IMR-90 (cell line): ENCODE results near the gene PARD6G. TPM values are rescaled to one million over a fixed set of nuclear protein-coding genes. Genes with fewer than 3 reads are reported as not detected.

Source experiments
- ATAC-seq: fragments of 200-7000 bp; cut with Tn5 transposase; 2 replicates; pipeline ENCODE4 v1.9.1; 2020; ENCODE audit warnings: low read depth, mild to moderate bottlenecking, moderate library complexity
- BruUV-seq: library from RNA; stranded (reverse); fragments of 400-500 nt; replicated peaks from 2 replicates; lab custom pipeline; 2021; lab: Mats Ljungman, UMichigan
- CTCF ChIA-PET: fragments of 300-600 bp; formaldehyde crosslinking; extraction: SDS; loops from one replicate; lab custom pipeline; 2021; ENCODE audit warnings: antibody characterized with exemption; lab: Yijun Ruan, JAX
- POLR2A ChIA-PET: fragments of 300-600 bp; sonication (Branson Sonifier 250); formaldehyde crosslinking; loops from one replicate; lab custom pipeline; 2022; ENCODE audit warnings: antibody characterized with exemption; ENCODE audit not compliant: unreplicated experiment; lab: Charles Lee
- DNase-seq: peaks from one replicate; pipeline ENCODE4 v3.0.0; 2013
- H2AFZ ChIP-seq: replicated peaks from 2 replicates; pipeline ENCODE3; 2013; ENCODE audit warnings: low read length, mild to moderate bottlenecking; ENCODE audit not compliant: poor library complexity
- H2AK5ac ChIP-seq: 2 replicates; pipeline ENCODE4 v1.6.1; 2013; ENCODE audit warnings: low read depth, low read length, inconsistent platforms
- H2AK9ac ChIP-seq: replicated peaks from 2 replicates; pipeline ENCODE3; 2013; ENCODE audit warnings: mild to moderate bottlenecking, low read depth, low read length, moderate library complexity; ENCODE audit not compliant: poor library complexity
- H2BK120ac ChIP-seq: 2 replicates; pipeline ENCODE4 v1.6.1; 2013; ENCODE audit warnings: low read depth, low read length, inconsistent platforms
- H2BK15ac ChIP-seq: 3 replicates; pipeline ENCODE4 v1.6.1; 2013; ENCODE audit warnings: low read depth, low read length, inconsistent platforms
- H2BK20ac ChIP-seq: 2 replicates; pipeline ENCODE4 v1.6.1; 2013; ENCODE audit warnings: low read depth, mild to moderate bottlenecking, inconsistent platforms, low read length, moderate library complexity
- H2BK5ac ChIP-seq: 2 replicates; pipeline ENCODE4 v1.6.1; 2013; ENCODE audit warnings: mild to moderate bottlenecking, low read depth, low read length, inconsistent platforms; ENCODE audit not compliant: poor library complexity, severe bottlenecking
- H3K14ac ChIP-seq: replicated peaks from 2 replicates; pipeline ENCODE4 v1.6.1; 2013; ENCODE audit warnings: low read depth, low read length, inconsistent platforms
- H3K18ac ChIP-seq: 2 replicates; pipeline ENCODE4 v1.6.1; 2013; ENCODE audit warnings: low read depth, low read length, control low read depth
- H3K23ac ChIP-seq: 2 replicates; pipeline ENCODE4 v1.6.1; 2013; ENCODE audit warnings: low read depth, low read length, inconsistent platforms
- H3K27ac ChIP-seq: 2 replicates; pipeline ENCODE4 v1.5.1; 2013; ENCODE audit warnings: mild to moderate bottlenecking, control low read depth, low read length; ENCODE audit not compliant: insufficient read depth
- H3K27me3 ChIP-seq: 2 replicates; pipeline ENCODE4 v1.6.1; 2013; ENCODE audit warnings: low read length; ENCODE audit not compliant: control insufficient read depth, insufficient read depth
- H3K36me3 ChIP-seq: 2 replicates; pipeline ENCODE4 v1.6.1; 2013; ENCODE audit warnings: low read length, mixed read lengths; ENCODE audit not compliant: control insufficient read depth, insufficient read depth
- H3K4ac ChIP-seq: 2 replicates; pipeline ENCODE4 v1.6.1; 2013; ENCODE audit warnings: low read depth, low read length, inconsistent platforms
- H3K4me1 ChIP-seq: 2 replicates; pipeline ENCODE4 v1.6.1; 2013; ENCODE audit warnings: low read length, mixed read lengths; ENCODE audit not compliant: control insufficient read depth, insufficient read depth
- H3K4me2 ChIP-seq: 2 replicates; pipeline ENCODE4 v1.6.1; 2013; ENCODE audit warnings: low read depth, mild to moderate bottlenecking, control low read depth, low read length, moderate library complexity
- H3K4me3 ChIP-seq: 2 replicates; pipeline ENCODE4 v1.5.1; 2013; ENCODE audit warnings: low read depth, mild to moderate bottlenecking, control low read depth, low read length, moderate library complexity; ENCODE audit not compliant: insufficient read depth
- H3K56ac ChIP-seq: 2 replicates; pipeline ENCODE4 v1.6.1; 2013; ENCODE audit warnings: low read length, inconsistent platforms; ENCODE audit not compliant: insufficient read depth; ENCODE audit errors: extremely low read depth
- H3K79me1 ChIP-seq, 2 experiments: 2 replicates each; pipeline ENCODE4 v1.6.1; 2013; ENCODE audit warnings: low read length in 2 of 2, inconsistent platforms in 1 of 2, low read depth in 1 of 2
- H3K9ac ChIP-seq: 2 replicates; pipeline ENCODE4 v1.6.1; 2013; ENCODE audit warnings: low read depth, low read length, control low read depth
- H3K9me1 ChIP-seq: 2 replicates; pipeline ENCODE4 v1.6.1; 2013; ENCODE audit warnings: low read length, inconsistent platforms; ENCODE audit not compliant: insufficient read depth
- H3K9me3 ChIP-seq: 2 replicates; pipeline ENCODE4 v1.6.1; 2013; ENCODE audit warnings: low read length; ENCODE audit not compliant: control insufficient read depth, insufficient read depth
- H4K20me1 ChIP-seq: 2 replicates; pipeline ENCODE4 v1.6.1; 2013; ENCODE audit warnings: low read length, inconsistent platforms; ENCODE audit not compliant: insufficient read depth
- H4K5ac ChIP-seq: 2 replicates; pipeline ENCODE4 v1.6.1; 2013; ENCODE audit warnings: mild to moderate bottlenecking, low read depth, low read length, control low read depth
- H4K8ac ChIP-seq, 2 experiments: 2 replicates each; pipeline ENCODE4 v1.6.1; 2013; ENCODE audit warnings: low read depth in 2 of 2, low read length in 2 of 2, control low read depth in 1 of 2, inconsistent platforms in 1 of 2
- H4K91ac ChIP-seq: 2 replicates; pipeline ENCODE4 v1.6.1; 2013; ENCODE audit warnings: low read depth, low read length, inconsistent platforms; ENCODE audit not compliant: insufficient read depth
- BHLHE40 ChIP-seq: fragments of 150-350 bp; IDR thresholded peaks from 2 replicates; pipeline ENCODE4 v1.6.1; 2016; ENCODE audit warnings: mild to moderate bottlenecking, low read depth, low read length
- CHD1 ChIP-seq: IDR thresholded peaks from 2 replicates; pipeline ENCODE4 v1.6.1; 2012; ENCODE audit warnings: low read depth, low read length, improper control_type of control experiment
- CTCF ChIP-seq: conservative IDR thresholded peaks from 2 replicates; pipeline ENCODE4 v1.5.1; 2012; ENCODE audit warnings: mild to moderate bottlenecking, low read depth, low read length, improper control_type of control experiment
- ELK1 ChIP-seq: fragments of 150-350 bp; IDR thresholded peaks from 2 replicates; pipeline ENCODE4 v1.6.1; 2016; ENCODE audit warnings: low read depth, mild to moderate bottlenecking, low read length, moderate library complexity, borderline replicate concordance
- FOS ChIP-seq: fragments of 150-350 bp; IDR thresholded peaks from 2 replicates; pipeline ENCODE4 v1.6.1; 2016; ENCODE audit warnings: low read depth, low read length
- MAFK ChIP-seq: IDR thresholded peaks from 2 replicates; pipeline ENCODE4 v1.6.1; 2012; ENCODE audit warnings: low read depth, low read length, improper control_type of control experiment
- MAZ ChIP-seq: IDR thresholded peaks from 2 replicates; pipeline ENCODE4 v1.6.1; 2012; ENCODE audit warnings: low read depth, mild to moderate bottlenecking, low read length, improper control_type of control experiment, moderate library complexity, borderline replicate concordance
- MXI1 ChIP-seq: IDR thresholded peaks from 2 replicates; pipeline ENCODE4 v1.6.1; 2012; ENCODE audit warnings: low read depth, mild to moderate bottlenecking, low read length, moderate library complexity, borderline replicate concordance
- NFE2L2 ChIP-seq: fragments of 150-350 bp; IDR thresholded peaks from 2 replicates; pipeline ENCODE4 v1.6.1; 2016; ENCODE audit warnings: low read depth, mild to moderate bottlenecking, low read length
- POLR2A ChIP-seq: IDR thresholded peaks from 2 replicates; pipeline ENCODE4 v1.6.1; 2012; ENCODE audit warnings: mild to moderate bottlenecking, low read depth, low read length
- RAD21 ChIP-seq: IDR thresholded peaks from 2 replicates; pipeline ENCODE4 v1.6.1; 2012; ENCODE audit warnings: low read length, improper control_type of control experiment
- RCOR1 ChIP-seq: IDR thresholded peaks from 2 replicates; pipeline ENCODE4 v1.6.1; 2012; ENCODE audit warnings: mild to moderate bottlenecking, low read length, improper control_type of control experiment; ENCODE audit not compliant: insufficient replicate concordance
- RFX5 ChIP-seq: IDR thresholded peaks from 2 replicates; pipeline ENCODE4 v1.8.0; 2012; ENCODE audit warnings: low read depth, mild to moderate bottlenecking, low read length, moderate library complexity
- SMC3 ChIP-seq: fragments of 150-350 bp; IDR thresholded peaks from 2 replicates; pipeline ENCODE4 v1.6.1; 2016; ENCODE audit warnings: low read depth, mild to moderate bottlenecking, antibody characterized with exemption, low read length, moderate library complexity
- USF2 ChIP-seq: fragments of 150-350 bp; IDR thresholded peaks from 2 replicates; pipeline ENCODE4 v1.6.1; 2017; ENCODE audit warnings: mild to moderate bottlenecking, antibody characterized with exemption, low read length, low read depth
- WGBS, 2 experiments: methylation state at CpG; one replicate each; pipeline versions ENCODE4 v1.1.5 to v1.1.7; 2013; ENCODE audit warnings: missing lambda C conversion rate in 2 of 2; ENCODE audit not compliant: insufficient read length in 1 of 2; ENCODE audit errors: extremely low coverage in 2 of 2; 5-methylcytosine and 5-hydroxymethylcytosine counted together
- dilution Hi-C: fragments of 300-500 bp; cut with HindIII; formaldehyde crosslinking; loops from one replicate; pipeline ENCODE4 v1.14.3; 2018; ENCODE audit warnings: low sequenced_read_pairs; ENCODE audit not compliant: unreplicated experiment
- in situ Hi-C: fragments of 300-500 bp; cut with MboI; formaldehyde crosslinking; loops from 3 replicates; pipeline ENCODE4 v1.14.3; 2019; ENCODE audit warnings: low sequenced_read_pairs, inconsistent platforms, mixed read lengths
- intact Hi-C: fragments of 100-400 bp; cut with micrococcal nuclease; formaldehyde crosslinking; loops from 2 replicates; pipeline ENCODE4 v1.10.0; 2022
- polyA plus RNA-seq, 3 experiments: library from polyadenylated mRNA; depleted of rRNA; stranded (reverse); fragments of >200 nt; gene quantifications; 2 replicates each; pipeline ENCODE4 v1.2.3, GENCODE V29; 2012; ENCODE audit warnings: low replicate concordance in 1 of 3
- total RNA-seq: library from RNA; depleted of rRNA; stranded (reverse); fragments of >200 nt; gene quantifications from 2 replicates; pipeline ENCODE4 v1.2.3, GENCODE V29; 2012

PARD6G gene
- total and polyA plus RNA-seq, 2 of the 4 experiments (the other 2 are of a cell fraction), result 2.5 to 4.6 TPM

- Histone ChIP-seq H3K56ac (no peak overlapping the region), H3K14ac (no peak overlapping the region), H2BK5ac (no peak overlapping the region), H3K4me2 (no peak overlapping the region), H3K79me1 (peaks cover 5 to 6% of the 10 kb centered on the region in 2 experiments; a peak in 2 of 4 replicates), H3K18ac (no peak overlapping the region), H3K23ac (no peak overlapping the region), H4K8ac (no peak overlapping the region), H3K4me3 (no peak overlapping the region), H3K4me1 (no peaks in the 10 kb centered on the region), H4K91ac (no peak overlapping the region), H4K5ac (no peak overlapping the region), H3K4ac (no peak overlapping the region), H2BK20ac (no peak overlapping the region), H3K27me3 (no peaks in the 10 kb centered on the region), H2AK9ac (no peak overlapping the region), H3K9me1 (no peaks in the 10 kb centered on the region), H3K9me3 (no peaks in the 10 kb centered on the region), H3K9ac (no peak overlapping the region), H2BK15ac (no peak overlapping the region), H3K27ac (no peak overlapping the region), H2AK5ac (no peak overlapping the region), H4K20me1 (no peaks in the 10 kb centered on the region; the same call in 1 of the 2 replicates), H2BK120ac (no peak overlapping the region), H3K36me3 (peaks cover 1% of the 10 kb centered on the region; the same call in 1 of the 2 replicates), H2AFZ (no peak overlapping the region)
- WGBS, 2 experiments, result 100% methylated on average over 2 of the region's 8 CpGs; no CpG with 5 or more reads in 1 of the 2 experiments
- in situ Hi-C loops, result no loop called here
- dilution Hi-C loops, result no loop called here
- DNase-seq (peak; percentile 74), ATAC-seq (peak; percentile 84)
- CTCF ChIA-PET, result interaction anchor here (0.7 to 2.0 kb wide), 5 partner anchors 8 to 38 kb away, joined by 3 to 5 read pairs (median 4); no protein-coding TSS in a partner anchor
- POLR2A ChIA-PET, result no interaction called here
- TSS peak; percentile 68 for BruUV-seq
- intact Hi-C loops, result loop anchor here (1.0 to 2.0 kb wide), 2 partner anchors 21 to 99 kb away; no protein-coding TSS in a partner anchor
- peak; percentile 94 for TF ChIP-seq RAD21
- peak; percentile 88 for TF ChIP-seq SMC3
- no peak for TF ChIP-seq RCOR1
- no peak for TF ChIP-seq FOS
- TF ChIP-seq RFX5, result no peak
- TF ChIP-seq ELK1, result no peak
- TF ChIP-seq CHD1, result no peak
- no peak for TF ChIP-seq USF2
- TF ChIP-seq BHLHE40, result no peak
- no peak for TF ChIP-seq MAZ
- TF ChIP-seq NFE2L2, result no peak
- peak; percentile 70 for TF ChIP-seq MAFK
- TF ChIP-seq CTCF, result peak; percentile 92
- no peak for TF ChIP-seq POLR2A
- TF ChIP-seq MXI1, result no peak
Measured at GRCh38 chr18:80157708-80158343, 89.5 kb downstream of the PARD6G start.
